Prostate gland (tissue), 2 donors: ENCODE results near the gene C10orf90. TPM values are rescaled to one million over a fixed set of nuclear protein-coding genes. Genes with fewer than 3 reads are reported as not detected.

Experiments
- DNase-seq: peaks from one replicate; pipeline ENCODE4 v3.0.0-alpha.2; 2019; ENCODE audit warnings: low spot score
- H3K27ac ChIP-seq, 2 donors: fragments of 200-600 bp; sonication (generic); 2 replicates each; pipeline ENCODE4 v1.5.1; 2017 to 2019
- H3K27me3 ChIP-seq: fragments of 200-600 bp; sonication (generic); replicated peaks from 2 replicates; pipeline ENCODE4 v1.5.1; 2019; ENCODE audit not compliant: insufficient read depth
- H3K36me3 ChIP-seq, 2 donors: fragments of 200-600 bp; sonication (generic); 1 replicate in 1 of 2; 2 replicates in 1 of 2; pipeline versions ENCODE4 v1.5.1 to v1.8.1; 2017 to 2019
- H3K4me1 ChIP-seq: fragments of 200-600 bp; sonication (generic); replicated peaks from 2 replicates; pipeline ENCODE4 v1.5.1; 2019
- H3K4me3 ChIP-seq, 2 donors: fragments of 200-600 bp; sonication (generic); 2 replicates each; pipeline ENCODE4 v1.5.1; 2017 to 2019
- H3K9me3 ChIP-seq: fragments of 200-600 bp; sonication (generic); 2 replicates; pipeline ENCODE4 v1.5.1; 2017
- CTCF ChIP-seq, 4 experiments: fragments of 200-600 bp in 2 of 4; fragments of 450-650 bp in 2 of 4; sonication (generic) in 2 of 4; IDR thresholded peaks; 1 replicate in 3 of 4; 2 replicates in 1 of 4; pipeline ENCODE4 v1.5.1; 2016 to 2019; ENCODE audit warnings: antibody characterized with exemption in 4 of 4, mild to moderate bottlenecking in 2 of 4, moderate library complexity in 2 of 4
- POLR2A ChIP-seq: fragments of 450-650 bp; IDR thresholded peaks from one replicate; pipeline ENCODE4 v1.6.1; 2016; ENCODE audit warnings: antibody characterized with exemption, mild to moderate bottlenecking
- POLR2AphosphoS5 ChIP-seq: sonication (generic); formaldehyde crosslinking; IDR thresholded peaks from one replicate; pipeline ENCODE4 v1.6.1; 2017; ENCODE audit warnings: antibody characterized with exemption
- WGBS: methylation state at CpG from one replicate; pipeline ENCODE4 v1.1.5; 2018; 5-methylcytosine and 5-hydroxymethylcytosine counted together
- intact Hi-C: fragments of 100-400 bp; cut with DNase I; formaldehyde crosslinking; loops from one replicate; pipeline ENCODE4 v1.14.2; 2022
- total RNA-seq, 2 donors: library from RNA; depleted of rRNA; stranded (reverse); fragments of >200 nt; gene quantifications; one replicate each; pipeline ENCODE4 v1.1.0, GENCODE V29; 2016

The C10orf90 gene
- total RNA-seq, 2 donors from 2014 or later, result 0.45 TPM; not detected in 1

GRCh38 chr10:126455036-126455765 is 215.3 kb downstream of the C10orf90 start:
- TF ChIP-seq POLR2A (no peak), CTCF (IDR thresholded peaks at IDR 0.05) (no peak), POLR2AphosphoS5 (no peak)
- no peaks in the 10 kb centered on the region for H3K36me3 ChIP-seq
- H3K4me3 ChIP-seq, result no peak overlapping the region
- no peaks in the 10 kb centered on the region for H3K9me3 ChIP-seq
- DNase-seq, result no peak
- H3K27ac ChIP-seq, result no peak overlapping the region
- intact Hi-C loops, result no loop called here
- H3K4me1 ChIP-seq, result no peaks in the 10 kb centered on the region
- 70% methylated on average over 8 of the region's 8 CpGs for WGBS
- no peaks in the 10 kb centered on the region for H3K27me3 ChIP-seq

- Histone ChIP-seq H3K27me3 (no peaks in the 10 kb centered on the region), H3K27ac (no peak overlapping the region), H3K4me3 (no peak overlapping the region), H3K4me1 (no peaks in the 10 kb centered on the region), H3K9me3 (no peaks in the 10 kb centered on the region), H3K36me3 (no peaks in the 10 kb centered on the region)
- no peak for DNase-seq
- TF ChIP-seq CTCF (IDR thresholded peaks at IDR 0.05) (no peak), POLR2AphosphoS5 (no peak), POLR2A (no peak)
- intact Hi-C loops, result no loop called here
- 91% methylated on average over 4 of the region's 4 CpGs for WGBS
These were observed 216.3 kb downstream of the C10orf90 start for GRCh38 chr10:126454045-126454751.

- Histone ChIP-seq H3K4me3 (no peak overlapping the region), H3K36me3 (no peaks in the 10 kb centered on the region), H3K27me3 (no peaks in the 10 kb centered on the region), H3K9me3 (no peaks in the 10 kb centered on the region), H3K4me1 (no peaks in the 10 kb centered on the region), H3K27ac (no peak overlapping the region)
- intact Hi-C loops, result no loop called here
- TF ChIP-seq CTCF (IDR thresholded peaks at IDR 0.05) (no peak), POLR2AphosphoS5 (no peak), POLR2A (no peak)
- no peak for DNase-seq
- WGBS, result 23% methylated on average over 2 of the region's 2 CpGs
These were observed 218.2 kb downstream of the C10orf90 start for GRCh38 chr10:126452245-126452644.

- intact Hi-C loops, result no loop called here
- H3K36me3 ChIP-seq, result no peaks in the 10 kb centered on the region
- no peak for TF ChIP-seq POLR2AphosphoS5
- TF ChIP-seq CTCF (IDR thresholded peaks at IDR 0.05), result no peak
- no peak for TF ChIP-seq POLR2A
- H3K4me1 ChIP-seq, result no peaks in the 10 kb centered on the region
- no peak for DNase-seq
- no peaks in the 10 kb centered on the region for H3K27me3 ChIP-seq
- H3K27ac ChIP-seq, result no peak overlapping the region
- H3K9me3 ChIP-seq, result no peaks in the 10 kb centered on the region
- 94% methylated on average over 5 of the region's 5 CpGs for WGBS
- H3K4me3 ChIP-seq, result no peak overlapping the region
These were observed 222.4 kb downstream of the C10orf90 start for GRCh38 chr10:126448091-126448490.

GRCh38 chr10:126439942-126440341 is 230.6 kb downstream of the C10orf90 start:
- Histone ChIP-seq H3K27ac (no peak overlapping the region), H3K4me1 (no peaks in the 10 kb centered on the region), H3K36me3 (no peaks in the 10 kb centered on the region), H3K27me3 (no peaks in the 10 kb centered on the region), H3K4me3 (no peak overlapping the region), H3K9me3 (no peaks in the 10 kb centered on the region)
- TF ChIP-seq POLR2A, result no peak
- TF ChIP-seq POLR2AphosphoS5, result no peak
- TF ChIP-seq CTCF (IDR thresholded peaks at IDR 0.05), result no peak
- intact Hi-C loops, result no loop called here
- DNase-seq, result no peak
- 96% methylated on average over 3 of the region's 3 CpGs for WGBS
